ENCODE data around the gene GPR68.
"Not testable (repeated sequence)": the region's sequence is repeated elsewhere in the genome, so short reads cannot be mapped to it uniquely, and the experiment has no call there.

Gene GPR68

DNA sequence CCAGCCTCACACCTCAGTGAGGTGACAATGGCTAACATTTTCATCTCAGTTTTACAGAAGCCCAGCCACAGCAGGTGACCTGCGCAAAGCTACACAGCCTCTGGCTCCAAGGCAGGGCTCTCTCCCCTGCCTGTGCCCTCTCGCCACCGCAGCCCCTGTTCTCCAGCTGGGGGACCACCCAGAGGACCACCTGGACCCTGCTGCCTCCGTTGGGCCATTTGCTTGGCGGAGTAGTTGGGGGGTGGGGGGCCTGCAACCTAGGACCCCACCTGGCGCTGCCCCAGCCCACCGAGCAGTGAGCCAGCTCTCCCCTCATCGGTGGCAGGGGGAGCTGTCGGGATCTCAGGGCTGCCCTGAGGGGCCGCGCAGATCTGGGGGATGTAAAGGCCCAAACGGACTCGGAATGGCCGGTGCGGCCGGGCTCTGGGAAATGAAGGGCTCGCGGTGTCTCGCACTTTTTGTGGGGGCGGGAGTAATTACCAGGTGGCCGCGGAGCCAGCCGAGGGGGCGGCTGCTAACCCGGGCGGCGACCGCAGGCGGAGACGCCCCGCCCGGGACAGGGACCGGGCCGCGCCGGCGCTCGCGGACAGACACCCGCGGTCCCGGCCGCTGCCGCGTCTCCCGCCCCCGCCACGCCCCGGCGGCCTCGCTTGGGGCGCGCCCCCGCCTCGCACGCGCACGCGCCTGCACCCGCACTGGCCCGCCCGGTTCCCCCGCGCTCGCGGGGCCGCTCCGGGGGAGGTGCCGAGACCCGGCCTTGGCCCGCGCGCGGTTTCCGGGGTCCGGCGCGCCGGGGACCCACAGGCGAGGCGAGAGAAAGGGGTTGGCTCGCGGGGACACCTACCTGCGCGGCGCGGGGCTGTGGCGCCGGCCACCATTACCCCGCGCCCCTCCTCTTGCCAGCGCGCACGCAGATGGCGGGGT, 8.6 kb upstream of the GPR68 start:
- DNase-seq, result peak; percentile 39

DNA sequence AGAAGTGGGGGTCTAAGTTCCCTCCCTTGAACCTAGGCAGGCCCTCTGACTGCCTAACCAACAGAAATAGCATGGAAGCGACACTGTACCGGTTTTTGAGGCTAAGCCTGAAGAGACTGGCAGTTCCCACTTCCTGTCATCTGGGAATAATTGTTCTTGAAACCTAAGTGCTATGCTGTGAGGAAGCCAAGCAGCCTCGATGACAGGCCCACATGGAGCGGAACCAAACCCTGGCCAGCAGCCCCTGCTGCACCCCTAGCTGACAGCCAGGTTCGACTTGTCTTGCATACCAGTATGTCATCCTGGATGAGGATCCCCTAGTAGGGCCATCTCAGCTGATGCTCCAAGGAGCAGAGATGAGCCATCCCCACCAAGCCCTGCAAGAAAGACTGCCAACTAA, 6.4 kb upstream of the GPR68 start:
- DNase-seq, result no peak

DNA sequence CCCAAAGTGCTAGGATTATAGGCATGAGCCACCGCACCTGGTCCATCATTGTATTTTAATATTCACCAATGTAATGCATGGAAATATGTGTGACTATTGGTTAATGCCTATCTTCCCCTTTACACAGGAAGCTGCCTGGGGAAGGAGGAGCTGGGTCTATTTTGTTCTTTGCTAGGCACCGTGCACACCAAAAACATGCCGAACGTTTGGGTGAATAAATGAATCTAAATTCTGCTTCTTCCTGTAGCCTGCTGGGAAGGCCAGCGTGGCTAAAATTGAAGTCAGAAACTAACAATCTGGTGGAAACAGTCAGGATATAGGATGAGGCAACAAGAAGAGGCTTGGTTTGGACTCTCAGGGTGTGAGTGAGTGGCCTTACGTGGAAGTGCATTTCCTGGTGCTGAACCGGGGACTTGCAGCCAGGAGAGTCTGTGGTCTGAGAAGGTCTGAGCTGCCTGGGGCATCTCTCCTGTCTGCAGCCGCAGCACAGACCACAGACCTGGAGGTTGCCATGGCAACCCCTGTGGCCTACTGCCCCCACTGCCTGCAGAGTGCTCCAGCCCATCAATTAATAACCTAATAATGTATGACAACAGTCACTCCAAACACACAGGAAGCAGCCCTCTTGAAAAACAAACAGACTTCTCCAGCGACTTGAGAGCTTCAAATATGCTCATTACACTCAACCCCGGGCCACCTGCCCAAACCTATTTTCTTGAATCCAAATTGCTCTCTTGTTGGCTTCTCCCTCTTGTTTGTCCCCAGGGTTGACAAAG, 5.5 kb upstream of the GPR68 start:
- DNase-seq, result no peak

GRCh38 chr14:91246051-91246852, 1.7 kb upstream of the GPR68 start:
- DNase-seq, result peak; percentile 69

- not testable (repeated sequence) for DNase-seq
Observed at GRCh38 chr14:91245616-91246015, 1.1 kb upstream of the GPR68 start.

- DNase-seq, result peak; percentile 57
Observed at GRCh38 chr14:91245029-91245428, 525 bp upstream of the GPR68 start.

DNA sequence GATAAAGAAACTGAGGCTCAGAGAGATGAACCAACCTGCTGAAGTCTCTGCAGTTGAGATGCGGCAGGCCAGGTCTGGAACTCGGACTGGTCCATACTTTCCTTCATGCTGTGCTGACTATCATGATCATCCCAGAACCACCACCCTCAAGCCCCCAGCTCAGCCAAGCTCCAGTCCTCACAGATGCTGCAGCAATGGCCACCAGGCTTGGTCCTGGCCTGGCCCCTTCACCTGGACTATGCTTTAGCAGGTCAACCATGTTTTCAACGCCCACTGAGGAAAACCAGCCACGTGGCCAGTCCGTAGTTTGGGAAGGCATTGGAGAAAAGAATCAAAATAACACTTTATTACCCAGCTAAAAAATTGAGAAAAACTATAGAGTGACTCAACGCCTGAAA, 1.4 kb downstream of the GPR68 start:
- no peak for DNase-seq

DNA sequence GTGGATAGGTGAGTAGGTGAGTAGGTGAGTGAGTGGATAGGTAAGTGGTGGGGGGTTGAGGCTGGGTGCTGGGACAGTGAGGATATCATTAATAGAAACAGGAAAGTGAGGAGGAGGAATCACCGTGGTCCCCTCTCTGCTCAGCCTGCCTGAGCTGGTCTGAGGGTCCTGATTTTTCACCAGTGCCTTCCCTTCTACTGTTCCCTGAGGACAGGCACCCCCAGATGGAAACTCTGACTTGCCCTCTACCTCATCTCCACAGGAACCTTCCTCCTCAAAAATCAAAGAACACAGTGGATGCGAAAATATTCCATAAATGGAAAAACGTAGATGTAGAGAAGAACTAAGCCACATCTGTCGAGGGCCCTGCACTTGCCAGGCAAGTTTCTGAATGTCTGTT, 1.9 kb downstream of the GPR68 start:
- DNase-seq, result no peak

DNA sequence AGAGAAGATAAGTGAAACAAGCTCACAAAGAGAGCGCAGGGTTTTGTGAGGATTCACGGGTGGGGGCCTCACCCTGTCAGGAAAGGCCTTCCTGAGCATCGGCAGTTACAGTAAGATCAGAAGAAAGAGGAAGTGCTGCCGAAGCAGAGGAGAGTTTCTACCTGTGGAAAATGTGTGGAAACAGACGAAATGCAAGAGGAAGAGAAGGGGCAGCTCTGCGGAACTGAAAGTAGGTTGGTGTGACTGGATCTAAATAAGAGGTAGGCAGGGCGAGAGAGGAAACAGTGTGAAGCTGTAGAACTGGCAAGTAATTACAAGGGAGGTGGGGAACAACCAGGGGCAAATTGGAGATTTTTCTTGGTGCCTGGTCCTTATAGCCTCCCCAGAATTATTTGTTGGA, 2.6 kb downstream of the GPR68 start:
- no peak for DNase-seq

GRCh38 chr14:91238661-91239060, 5.8 kb downstream of the GPR68 start:
- no peak for DNase-seq

- DNase-seq, result no peak
Observed at GRCh38 chr14:91238085-91238484, 6.4 kb downstream of the GPR68 start.

- DNase-seq, result no peak
Observed at GRCh38 chr14:91237219-91237618, 7.3 kb downstream of the GPR68 start.

DNA sequence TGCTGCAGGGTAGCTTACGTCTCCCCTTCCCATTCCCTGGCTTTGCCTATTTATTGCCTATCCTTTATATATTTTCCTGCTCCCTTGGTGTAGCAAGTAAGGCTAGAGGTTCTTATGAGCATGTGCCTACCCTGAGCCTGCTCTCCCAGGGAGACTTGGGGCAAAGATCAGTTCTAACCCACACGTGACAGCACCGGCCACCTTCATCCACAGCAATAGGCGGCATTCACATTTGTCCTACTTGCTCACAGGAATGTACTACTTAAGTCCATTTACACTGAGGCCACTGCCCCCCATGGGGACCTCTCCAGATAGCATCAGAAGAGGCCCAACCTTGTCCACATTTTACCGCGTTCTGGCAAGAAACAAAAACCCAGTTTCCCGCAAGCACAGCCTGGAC, 8.7 kb downstream of the GPR68 start:
- no peak for DNase-seq

- no peak for DNase-seq
Observed at GRCh38 chr14:91234791-91235114, 9.8 kb downstream of the GPR68 start.

DNA sequence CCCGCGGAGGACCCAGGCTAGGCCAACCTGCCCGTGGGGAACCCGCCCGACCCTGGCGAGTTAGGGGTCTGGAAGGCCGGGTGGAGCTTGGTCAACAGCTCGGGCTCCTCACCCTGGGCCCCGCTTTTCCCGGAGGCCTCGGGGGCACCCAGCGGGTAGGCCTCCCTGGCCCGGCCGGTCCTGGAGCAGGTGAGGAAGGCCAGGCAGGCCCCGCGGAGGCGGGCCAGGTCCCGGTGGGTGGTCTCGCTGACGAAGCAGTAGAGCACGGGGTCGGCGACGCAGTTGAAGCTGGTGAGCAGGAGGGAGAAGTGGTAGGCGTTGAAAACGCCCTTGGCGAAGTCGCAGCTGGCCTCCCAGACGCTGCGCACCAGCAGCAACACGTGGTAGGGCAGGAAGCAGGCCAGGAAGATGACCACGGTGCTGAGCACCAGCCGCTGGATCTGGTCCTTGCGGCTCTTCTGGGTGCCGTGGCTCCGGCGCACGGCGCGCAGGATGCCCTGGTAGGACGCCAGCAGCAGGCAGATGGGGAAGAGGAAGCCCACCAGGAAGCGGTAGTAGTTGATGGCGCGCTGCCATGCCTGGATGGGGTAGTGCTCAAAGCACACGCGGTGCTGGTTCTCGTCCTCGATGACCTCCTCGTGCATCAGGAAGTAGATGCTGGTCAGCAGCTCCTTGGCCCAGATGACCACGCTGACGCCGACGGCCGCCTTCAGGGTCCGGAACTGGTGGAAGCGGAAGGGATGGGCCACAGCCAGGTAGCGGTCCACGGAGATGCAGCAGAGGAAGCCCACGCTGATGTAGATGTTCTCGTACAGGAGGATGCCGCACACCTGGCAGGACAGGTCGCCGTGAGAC, 10.3 kb downstream of the GPR68 start:
- no peak for DNase-seq

- no peak for DNase-seq
Observed at GRCh38 chr14:91232603-91233002, 11.9 kb downstream of the GPR68 start.

GRCh38 chr14:91232052-91232451, 12.5 kb downstream of the GPR68 start:
- DNase-seq, result no peak

DNA sequence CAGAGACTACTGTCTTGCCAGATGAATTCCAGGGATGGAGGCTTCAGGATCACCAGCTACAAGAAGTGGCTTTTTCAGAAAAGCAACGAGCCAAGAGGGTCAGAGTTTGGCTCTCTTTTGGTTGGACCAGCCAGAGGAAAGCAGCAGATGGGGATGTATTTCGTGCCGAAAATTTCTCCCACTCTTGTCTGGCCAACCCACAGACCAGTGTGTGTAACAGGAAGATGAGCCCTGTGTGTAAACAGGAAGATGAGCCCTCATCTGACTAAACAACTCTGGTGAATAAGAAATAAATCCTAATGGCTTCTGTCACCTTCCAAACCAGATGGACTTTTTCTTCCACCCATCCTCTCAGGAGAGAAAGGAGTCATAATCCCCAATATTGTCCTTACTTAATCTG, 13.1 kb downstream of the GPR68 start:
- DNase-seq, result no peak

- DNase-seq, result no peak
Observed at GRCh38 chr14:91230397-91231035, 14.0 kb downstream of the GPR68 start.

- DNase-seq, result no peak
Observed at GRCh38 chr14:91229743-91230200, 14.7 kb downstream of the GPR68 start.

DNA sequence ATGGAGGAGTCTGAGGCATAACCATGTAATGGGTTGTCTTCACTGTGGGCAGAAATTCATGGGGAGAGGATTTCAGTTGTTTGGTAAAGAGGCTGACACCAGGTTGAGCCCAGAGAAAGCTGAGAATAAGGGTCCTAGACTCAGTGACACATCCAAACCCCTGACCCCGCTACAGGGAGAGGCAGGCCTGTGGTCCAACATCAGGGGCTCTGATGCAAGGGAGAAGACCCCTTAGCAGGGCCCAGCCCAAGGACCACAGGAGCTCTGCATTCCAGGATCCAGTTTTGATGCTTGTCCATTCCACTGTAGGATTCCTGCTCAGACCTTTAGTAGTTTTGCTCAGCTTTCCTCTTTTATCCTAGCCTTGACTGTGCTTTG, 15.5 kb downstream of the GPR68 start:
- no peak for DNase-seq

Measured in activated CD4-positive, alpha-beta T cell treated with anti-CD3 and anti-CD28 coated beads, Interleukin-2, amount 50 U/mL, for 1 hour (primary cell).